H9 (cell line): ENCODE results near the gene RALY. TPM values are rescaled to one million over a fixed set of nuclear protein-coding genes. Genes with fewer than 3 reads are reported as not detected.

Experiments used
- DNase-seq: peaks from one replicate; pipeline ENCODE4 v3.0.0-alpha.2; 2017
- H2AFZ ChIP-seq: one replicate; pipeline ENCODE4 v1.6.1; 2013; ENCODE audit warnings: mild to moderate bottlenecking, low read length, control low read depth, moderate library complexity
- H2AK5ac ChIP-seq: 2 replicates; pipeline ENCODE4 v1.6.1; 2013; ENCODE audit warnings: low read length, control low read depth, mixed read lengths; ENCODE audit not compliant: insufficient read length
- H2BK120ac ChIP-seq: one replicate; pipeline ENCODE4 v1.6.1; 2013; ENCODE audit warnings: low read depth, mild to moderate bottlenecking, low read length, control low read depth, inconsistent platforms; ENCODE audit not compliant: poor library complexity, severe bottlenecking
- H2BK12ac ChIP-seq: 2 replicates; pipeline ENCODE4 v1.6.1; 2013; ENCODE audit warnings: low read length, control low read depth, mixed read lengths, low read depth; ENCODE audit not compliant: insufficient read length
- H2BK15ac ChIP-seq: 2 replicates; pipeline ENCODE4 v1.6.1; 2013; ENCODE audit warnings: low read depth, low read length, control low read depth
- H2BK20ac ChIP-seq: one replicate; pipeline ENCODE4 v1.6.1; 2013; ENCODE audit warnings: low read depth, mild to moderate bottlenecking, low read length, control low read depth, inconsistent platforms; ENCODE audit not compliant: poor library complexity, severe bottlenecking
- H2BK5ac ChIP-seq: 2 replicates; pipeline ENCODE4 v1.6.1; 2013; ENCODE audit warnings: low read length, control low read depth, mixed read lengths; ENCODE audit not compliant: insufficient read length
- H3K14ac ChIP-seq: 2 replicates; pipeline ENCODE4 v1.6.1; 2013; ENCODE audit warnings: low read length, control low read depth; ENCODE audit not compliant: insufficient read depth
- H3K18ac ChIP-seq: 2 replicates; pipeline ENCODE4 v1.6.1; 2013; ENCODE audit warnings: low read depth, mild to moderate bottlenecking, mixed read lengths, low read length, control low read depth; ENCODE audit not compliant: insufficient read length
- H3K23ac ChIP-seq: 2 replicates; pipeline ENCODE4 v1.6.1; 2013; ENCODE audit warnings: low read length, control low read depth, mixed read lengths, low read depth; ENCODE audit not compliant: insufficient read length
- H3K23me2 ChIP-seq: 2 replicates; pipeline ENCODE4 v1.6.1; 2013; ENCODE audit warnings: low read depth, mild to moderate bottlenecking, mixed read lengths, low read length, control low read depth; ENCODE audit not compliant: insufficient read length, poor library complexity, severe bottlenecking
- H3K27ac ChIP-seq: 2 replicates; pipeline ENCODE4 v1.5.1; 2013; ENCODE audit warnings: low read length, control low read depth, mixed read lengths, low read depth; ENCODE audit not compliant: insufficient read length
- H3K27me3 ChIP-seq: 2 replicates; pipeline ENCODE4 v1.6.1; 2013; ENCODE audit warnings: low read length, control low read depth, inconsistent platforms; ENCODE audit not compliant: insufficient read depth
- H3K4ac ChIP-seq: 2 replicates; pipeline ENCODE4 v1.6.1; 2013; ENCODE audit warnings: low read depth, mild to moderate bottlenecking, control low read depth, inconsistent platforms, low read length, moderate library complexity
- H3K4me1 ChIP-seq: 2 replicates; pipeline ENCODE4 v1.6.1; 2013; ENCODE audit warnings: low read length, control low read depth, inconsistent platforms; ENCODE audit not compliant: insufficient read depth
- H3K4me2 ChIP-seq: 2 replicates; pipeline ENCODE4 v1.6.1; 2013; ENCODE audit warnings: low read length, control low read depth, mixed read lengths; ENCODE audit not compliant: insufficient read length, insufficient read depth
- H3K56ac ChIP-seq: 2 replicates; pipeline ENCODE4 v1.6.1; 2013; ENCODE audit warnings: low read depth, mild to moderate bottlenecking, mixed read lengths, low read length, control low read depth; ENCODE audit not compliant: insufficient read length
- H3K79me1 ChIP-seq: 2 replicates; pipeline ENCODE4 v1.6.1; 2013; ENCODE audit warnings: low read depth, mild to moderate bottlenecking, moderate library complexity, low read length, control low read depth, inconsistent platforms; ENCODE audit not compliant: insufficient read depth, poor library complexity, severe bottlenecking
- H3K79me2 ChIP-seq: 2 replicates; pipeline ENCODE4 v1.6.1; 2013; ENCODE audit warnings: low read length, control low read depth, inconsistent platforms; ENCODE audit not compliant: insufficient read depth
- H3K9ac ChIP-seq: 2 replicates; pipeline ENCODE4 v1.6.1; 2013; ENCODE audit warnings: low read length, control low read depth, mixed read lengths; ENCODE audit not compliant: insufficient read length; ENCODE audit errors: extremely low read depth
- H3K9me3 ChIP-seq: one replicate; pipeline ENCODE4 v1.6.1; 2013; ENCODE audit warnings: low read depth, low read length, inconsistent platforms; ENCODE audit not compliant: control insufficient read depth
- H3T11ph ChIP-seq: one replicate; pipeline ENCODE4 v1.6.1; 2013; ENCODE audit warnings: mild to moderate bottlenecking, low read length, control low read depth, inconsistent platforms
- H4K20me1 ChIP-seq: one replicate; pipeline ENCODE4 v1.6.1; 2013; ENCODE audit not compliant: control insufficient read depth, insufficient read length, insufficient read depth
- H4K5ac ChIP-seq: 2 replicates; pipeline ENCODE4 v1.6.1; 2013; ENCODE audit warnings: low read depth, mild to moderate bottlenecking, mixed read lengths, low read length, control low read depth; ENCODE audit not compliant: insufficient read length
- H4K8ac ChIP-seq: replicated peaks from 2 replicates; pipeline ENCODE4 v1.6.1; 2013; ENCODE audit warnings: low read length, control low read depth, mixed read lengths, low read depth; ENCODE audit not compliant: insufficient read length
- H4K91ac ChIP-seq: 2 replicates; pipeline ENCODE4 v1.6.1; 2013; ENCODE audit warnings: low read depth, mild to moderate bottlenecking, moderate library complexity, mixed read lengths, low read length, control low read depth; ENCODE audit not compliant: insufficient read length
- H3K27ac Mint-ChIP-seq, 3 experiments: 2 replicates in 2 of 3; 3 replicates in 1 of 3; pipeline ENCODE4 v1.8.0; 2020 to 2021; ENCODE audit warnings: mixed read lengths in 3 of 3, mild to moderate bottlenecking in 1 of 3, moderate library complexity in 1 of 3
- H3K27me3 Mint-ChIP-seq: 2 replicates; pipeline ENCODE4 v1.8.0; 2021; ENCODE audit warnings: low read depth, mild to moderate bottlenecking, moderate library complexity, mixed read lengths
- H3K36me3 Mint-ChIP-seq, 3 experiments: 2 replicates in 2 of 3; 3 replicates in 1 of 3; pipeline ENCODE4 v1.8.0; 2020 to 2021; ENCODE audit warnings: low read depth in 3 of 3, mixed read lengths in 3 of 3; ENCODE audit not compliant: insufficient read depth in 1 of 3
- H3K4me1 Mint-ChIP-seq, 2 experiments: 2 replicates each; pipeline ENCODE4 v1.8.0; 2020; ENCODE audit warnings: mixed read lengths in 2 of 2
- H3K4me3 Mint-ChIP-seq, 2 experiments: 2 replicates in 1 of 2; 3 replicates in 1 of 2; pipeline ENCODE4 v1.8.0; 2020 to 2021; ENCODE audit warnings: mild to moderate bottlenecking in 2 of 2, mixed read lengths in 2 of 2, moderate library complexity in 1 of 2
- H3K9me3 Mint-ChIP-seq, 2 experiments: 2 replicates in 1 of 2; 3 replicates in 1 of 2; pipeline ENCODE4 v1.8.0; 2020; ENCODE audit warnings: mild to moderate bottlenecking in 2 of 2, mixed read lengths in 2 of 2, moderate library complexity in 1 of 2
- CTCF ChIP-seq: fragments of 200-600 bp; sonication (generic); conservative IDR thresholded peaks from 3 replicates; pipeline ENCODE4 v1.8.0; 2021; ENCODE audit warnings: antibody characterized with exemption, mild to moderate bottlenecking
- WGBS: extraction: QIAGEN DNeasy Blood & Tissue Kit; methylation state at CpG from one replicate; pipeline ENCODE4 v1.1.7; 2013; ENCODE audit warnings: missing lambda C conversion rate, low lambda C conversion rate, mixed read lengths; ENCODE audit not compliant: insufficient read length; ENCODE audit errors: extremely low coverage; 5-methylcytosine and 5-hydroxymethylcytosine counted together
- total RNA-seq: library from RNA; stranded (reverse); gene quantifications from 2 replicates; pipeline ENCODE4 v1.2.1, GENCODE V29; 2021

RALY gene
- total RNA-seq, 1 experiment from 2014 or later, result 199 TPM

GRCh38 chr20:34100576-34100975 is 106.9 kb downstream of the RALY start:
- Histone ChIP-seq H3K9me3 (no peaks in the 10 kb centered on the region), H4K91ac (no peak overlapping the region), H2AK5ac (no peak overlapping the region), H2AFZ (no peak overlapping the region), H4K8ac (no peak overlapping the region), H4K20me1 (no peaks in the 10 kb centered on the region), H2BK12ac (no peak overlapping the region), H4K5ac (no peak overlapping the region), H2BK120ac (no peak overlapping the region), H3K4me2 (no peak overlapping the region), H2BK15ac (no peak overlapping the region), H3T11ph (no peak overlapping the region), H3K23ac (no peak overlapping the region), H3K79me1 (no peaks in the 10 kb centered on the region), H3K4me1 (no peaks in the 10 kb centered on the region), H2BK5ac (no peak overlapping the region), H3K14ac (no peak overlapping the region), H3K23me2 (no peaks in the 10 kb centered on the region), H3K4ac (no peak overlapping the region), H3K18ac (no peak overlapping the region), H3K56ac (no peak overlapping the region), H3K27me3 (no peaks in the 10 kb centered on the region), H2BK20ac (no peak overlapping the region), H3K27ac (no peak overlapping the region), H3K9ac (no peak overlapping the region), H3K79me2 (no peaks in the 10 kb centered on the region; the same call in 1 of the 2 replicates)
- no peak for DNase-seq
- Mint-ChIP-seq H3K27ac (no peak overlapping the region), H3K36me3 (peaks cover 73 to 99% (median 95%) of the 10 kb centered on the region in 3 experiments; a peak in 6 of 7 replicates), H3K4me1 (no peaks in the 10 kb centered on the region), H3K4me3 (no peak overlapping the region), H3K9me3 (no peaks in the 10 kb centered on the region), H3K27me3 (no peaks in the 10 kb centered on the region)
- no peak for TF ChIP-seq CTCF
- no CpG with 5 or more reads among the region's 3 CpGs for WGBS
